ENCODE measurements around the gene TGFBR1.

The TGFBR1 gene

DNA sequence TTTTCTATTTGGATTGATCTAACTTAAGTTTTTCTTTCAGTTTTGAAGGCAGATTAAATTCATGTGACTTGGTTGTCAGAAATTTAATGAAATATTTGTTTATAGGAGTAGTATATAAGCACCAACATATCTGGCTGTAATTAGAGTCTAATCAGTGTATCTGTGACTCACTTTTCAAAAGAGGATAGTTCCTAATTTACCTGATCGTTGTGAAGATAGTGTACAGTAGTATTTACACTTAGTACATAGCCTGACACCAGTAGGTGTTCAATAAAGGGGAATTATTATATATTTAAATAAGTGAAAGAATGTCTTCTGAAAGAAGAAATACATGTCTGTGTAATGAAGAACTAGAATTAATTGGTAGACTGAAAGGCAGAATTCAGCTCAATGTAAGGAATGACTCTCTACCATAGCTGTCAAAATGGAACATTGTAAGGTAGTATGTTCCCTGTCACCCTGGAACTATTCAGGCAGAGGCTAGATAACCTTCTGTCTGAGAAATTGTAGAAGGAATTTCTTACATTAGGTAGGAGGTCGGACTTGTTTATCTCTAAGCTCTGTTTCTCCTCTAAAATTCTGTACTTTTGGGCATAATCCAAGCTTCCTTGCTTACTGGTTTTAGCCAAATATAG is 8.6 kb downstream of the TGFBR1 start:
- no peak for DNase-seq (ENCODE audit: low read depth)

DNA sequence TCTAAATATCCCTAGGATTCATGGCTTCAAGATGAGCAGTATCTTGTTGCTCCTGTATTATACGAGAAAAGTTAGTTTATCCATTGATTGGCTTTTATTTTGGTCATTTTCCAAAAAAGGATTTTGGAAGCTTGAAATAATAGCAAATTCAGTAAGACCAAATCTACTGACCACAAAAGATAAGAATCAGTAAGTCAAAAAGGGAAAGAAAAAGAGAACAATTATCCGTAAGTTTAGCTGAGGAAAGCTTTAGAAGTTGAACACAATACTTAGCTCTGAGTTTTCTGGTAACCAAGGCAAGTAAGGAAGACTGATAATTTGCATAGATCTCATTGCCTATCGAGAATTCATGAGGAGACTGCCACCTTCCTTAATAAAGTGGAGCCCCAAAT is 9.1 kb downstream of the TGFBR1 start:
- DNase-seq (ENCODE audit: low read depth) = no peak
- H3K4me3 ChIP-seq (replicated peaks; ENCODE audit: low read depth, low read length) = no peak overlapping the region
- TF ChIP-seq, protein P1, sequence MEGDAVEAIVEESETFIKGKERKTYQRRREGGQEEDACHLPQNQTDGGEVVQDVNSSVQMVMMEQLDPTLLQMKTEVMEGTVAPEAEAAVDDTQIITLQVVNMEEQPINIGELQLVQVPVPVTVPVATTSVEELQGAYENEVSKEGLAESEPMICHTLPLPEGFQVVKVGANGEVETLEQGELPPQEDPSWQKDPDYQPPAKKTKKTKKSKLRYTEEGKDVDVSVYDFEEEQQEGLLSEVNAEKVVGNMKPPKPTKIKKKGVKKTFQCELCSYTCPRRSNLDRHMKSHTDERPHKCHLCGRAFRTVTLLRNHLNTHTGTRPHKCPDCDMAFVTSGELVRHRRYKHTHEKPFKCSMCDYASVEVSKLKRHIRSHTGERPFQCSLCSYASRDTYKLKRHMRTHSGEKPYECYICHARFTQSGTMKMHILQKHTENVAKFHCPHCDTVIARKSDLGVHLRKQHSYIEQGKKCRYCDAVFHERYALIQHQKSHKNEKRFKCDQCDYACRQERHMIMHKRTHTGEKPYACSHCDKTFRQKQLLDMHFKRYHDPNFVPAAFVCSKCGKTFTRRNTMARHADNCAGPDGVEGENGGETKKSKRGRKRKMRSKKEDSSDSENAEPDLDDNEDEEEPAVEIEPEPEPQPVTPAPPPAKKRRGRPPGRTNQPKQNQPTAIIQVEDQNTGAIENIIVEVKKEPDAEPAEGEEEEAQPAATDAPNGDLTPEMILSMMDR (IDR thresholded peaks at IDR 0.05; ENCODE audit: low read length, missing control alignments) = no peak

More for the DNA sequence above, 8.6 kb downstream of the TGFBR1 start:
- TF ChIP-seq, protein P1 (IDR thresholded peaks at IDR 0.05; ENCODE audit: low read length, missing control alignments) = no peak
- H3K4me3 ChIP-seq (replicated peaks; ENCODE audit: low read depth, low read length) = no peak overlapping the region

DNA sequence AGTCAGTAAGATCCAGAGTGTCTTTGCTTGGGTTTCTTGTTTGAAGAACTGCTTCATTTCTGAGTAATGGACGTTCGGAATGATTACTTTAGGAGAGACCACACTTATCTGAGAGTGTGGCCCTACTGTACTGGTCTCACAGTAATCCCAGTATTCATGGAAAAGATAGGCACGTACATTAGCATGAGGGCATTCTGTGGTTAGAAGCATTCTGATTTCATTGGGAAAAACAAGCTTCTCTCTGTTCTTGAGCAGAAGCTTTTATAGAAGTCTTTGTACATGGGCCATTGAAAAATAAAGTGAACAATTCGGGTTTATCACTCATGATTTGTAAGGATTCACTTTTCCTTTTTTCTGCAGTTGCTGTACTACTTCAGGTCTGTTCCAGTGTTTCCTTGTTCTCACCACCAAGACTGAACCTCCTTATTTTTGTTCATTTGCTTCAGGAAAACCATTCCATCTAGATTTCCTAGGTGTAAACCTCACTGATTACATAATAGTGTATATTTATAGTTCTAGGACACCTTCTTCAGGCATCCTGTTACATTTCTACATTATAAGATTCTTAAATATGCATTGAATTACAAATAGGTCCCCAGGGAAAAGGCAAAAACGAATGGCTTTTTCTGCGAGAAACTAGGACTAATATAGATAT is 10.1 kb downstream of the TGFBR1 start:
- no peak overlapping the region for H3K4me3 ChIP-seq (replicated peaks; ENCODE audit: low read depth, low read length)
- DNase-seq (ENCODE audit: low read depth) = no peak
- TF ChIP-seq, protein P1 (IDR thresholded peaks at IDR 0.05; ENCODE audit: low read length, missing control alignments) = no peak

DNA sequence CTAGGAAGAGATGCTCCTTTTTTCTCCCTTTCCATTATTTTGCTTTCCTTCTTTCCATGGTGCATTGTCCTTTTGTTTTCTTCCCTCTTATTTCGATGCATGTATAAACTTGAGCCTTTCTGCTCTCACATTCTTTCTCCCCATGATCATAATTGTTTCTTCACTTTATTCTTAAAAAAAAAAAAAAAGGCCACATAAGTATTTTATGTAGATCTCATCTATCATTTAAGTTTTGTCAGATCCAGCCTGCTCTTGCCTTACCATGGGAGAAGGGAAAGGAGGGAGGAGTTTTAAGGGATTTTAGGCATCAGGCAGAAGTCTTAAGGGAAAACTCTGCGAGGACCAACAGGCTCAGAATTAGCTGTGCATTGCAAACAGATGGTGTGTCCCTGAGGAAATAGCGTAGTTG is 11.1 kb downstream of the TGFBR1 start:
- DNase-seq (ENCODE audit: low read depth) = no peak
- TF ChIP-seq, protein P1 (IDR thresholded peaks at IDR 0.05; ENCODE audit: low read length, missing control alignments) = no peak
- H3K4me3 ChIP-seq (replicated peaks; ENCODE audit: low read depth, low read length) = no peak overlapping the region

DNA sequence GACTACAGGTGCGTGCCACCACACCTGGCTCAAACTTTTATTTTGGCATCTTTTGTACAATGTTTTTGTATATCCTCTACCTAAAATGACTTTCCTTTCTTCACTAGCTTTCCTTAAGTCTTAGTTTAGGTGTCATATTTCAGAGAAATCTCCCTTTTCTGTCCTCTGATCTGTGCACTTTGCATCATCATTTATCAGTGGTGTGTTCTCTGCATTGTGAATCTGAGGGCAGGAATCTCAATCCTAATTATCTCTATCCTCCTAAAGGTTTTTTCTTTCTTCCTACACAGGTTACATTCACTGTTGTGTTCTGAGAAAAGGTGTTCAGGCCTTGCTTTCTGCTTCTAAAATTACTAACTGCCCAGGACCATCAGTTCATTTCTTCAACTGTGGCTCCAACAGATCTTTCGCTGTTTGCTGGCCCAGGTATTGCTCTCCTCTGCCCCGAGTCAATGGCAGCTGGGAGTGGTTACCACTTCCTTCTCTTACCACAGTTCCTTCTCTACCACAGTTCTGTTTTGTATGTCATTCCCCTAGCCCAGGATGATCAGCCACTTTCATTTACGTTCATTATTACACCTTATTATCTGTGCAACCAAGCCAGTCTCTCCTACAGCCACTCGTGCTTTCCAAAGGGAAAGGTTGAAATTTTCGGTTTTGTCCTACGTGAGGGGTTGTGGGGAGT is 14.0 kb downstream of the TGFBR1 start:
- H3K4me3 ChIP-seq (replicated peaks; ENCODE audit: low read depth, low read length) = no peak overlapping the region
- no peak for DNase-seq (ENCODE audit: low read depth)
- TF ChIP-seq, protein P1 (IDR thresholded peaks at IDR 0.05; ENCODE audit: low read length, missing control alignments) = no peak

DNA sequence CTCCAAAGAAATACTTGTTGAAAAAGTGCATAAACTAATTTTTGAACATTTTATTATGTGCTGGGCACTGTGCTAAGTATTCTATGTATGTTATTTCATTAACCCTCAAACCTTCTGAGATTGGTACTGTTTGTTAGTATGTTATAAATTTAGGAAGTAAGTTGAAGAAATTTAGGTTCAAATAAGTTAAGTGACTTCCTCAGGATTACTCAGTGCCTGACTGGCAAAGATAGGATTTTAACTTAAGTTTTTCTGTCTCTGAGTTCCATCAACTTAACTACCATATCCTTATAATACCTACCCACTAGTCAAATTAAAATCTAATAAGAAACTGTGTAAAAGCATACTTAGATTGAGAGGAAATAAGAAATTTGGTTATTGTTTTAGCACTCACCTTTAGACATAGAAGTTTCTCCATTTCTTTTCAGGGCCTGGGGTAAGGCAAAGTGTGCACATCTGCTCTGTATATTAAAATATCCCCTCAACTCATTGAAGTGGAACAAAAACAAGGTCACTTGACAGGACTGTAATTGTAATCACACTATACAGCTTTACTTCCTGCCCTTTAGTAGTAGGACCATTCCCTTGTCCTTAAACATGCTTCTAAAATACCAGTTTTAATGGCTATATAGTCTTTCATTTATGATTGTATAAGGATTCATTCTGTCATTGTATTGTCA is 15.2 kb downstream of the TGFBR1 start:
- DNase-seq (ENCODE audit: low read depth) = no peak
- TF ChIP-seq, protein P1 (IDR thresholded peaks at IDR 0.05; ENCODE audit: low read length, missing control alignments) = no peak
- H3K4me3 ChIP-seq (replicated peaks; ENCODE audit: low read depth, low read length) = no peak overlapping the region
